K562 (cell line): Measurements from ENCODE around the gene SENP3. TPM values are rescaled to one million over a fixed set of nuclear protein-coding genes. Genes with fewer than 3 reads are reported as not detected.

Source experiments
- ATAC-seq: fragments of 200-7000 bp; cut with Tn5 transposase; 3 replicates; pipeline ENCODE4 v1.9.1; 2020; ENCODE audit warnings: moderate library complexity
- BruUV-seq: library from RNA; stranded (reverse); fragments of 400-500 nt; replicated peaks from 2 replicates; lab custom pipeline; 2021; lab: Mats Ljungman, UMichigan
- CTCF ChIA-PET: fragments of 300-600 bp; formaldehyde crosslinking; extraction: SDS; loops from one replicate; lab custom pipeline; 2021; ENCODE audit warnings: low intra/inter-chr PET ratio; lab: Yijun Ruan, JAX
- POLR2A ChIA-PET: fragments of 300-600, 350-650 bp; sonication (Branson Sonifier 250); formaldehyde crosslinking; extraction: SDS; loops from one replicate; lab custom pipeline; 2021; ENCODE audit warnings: antibody characterized with exemption, inconsistent platforms; lab: Yijun Ruan, JAX
- DNase-seq, 4 experiments: peaks; one replicate each; pipeline versions ENCODE4 v3.0.0 to v3.0.0-alpha.2; 2011 to 2018; ENCODE audit warnings: low spot score in 3 of 4, mixed read lengths in 3 of 4; ENCODE audit errors: extremely low read depth in 1 of 4
- FAIRE-seq: peaks from 2 replicates; lab custom pipeline; 2011; peaks lifted over from hg19 to GRCh38; lab: Jason Lieb, UNC
- H2AFZ ChIP-seq: 2 replicates; pipeline ENCODE4 v1.6.0; 2011; ENCODE audit warnings: low read depth, low read length, control low read depth, inconsistent platforms
- H3K27ac ChIP-seq: fragments of 200-600 bp; 3 replicates; pipeline ENCODE4 v1.8.0; 2011; ENCODE audit warnings: low read depth, mild to moderate bottlenecking, control low read depth, inconsistent platforms, low read length, moderate library complexity, mixed read lengths; ENCODE audit errors: extremely low read depth
- H3K27me3 ChIP-seq, 2 experiments: fragments of 300-600 bp in 1 of 2; 2 replicates in 1 of 2; 3 replicates in 1 of 2; pipeline versions ENCODE4 v1.6.0 to v1.8.0; 2011; ENCODE audit warnings: inconsistent platforms in 2 of 2, low read length in 2 of 2, mild to moderate bottlenecking in 1 of 2, mixed read lengths in 1 of 2, moderate library complexity in 1 of 2; ENCODE audit not compliant: control insufficient read depth in 2 of 2, insufficient read depth in 2 of 2
- H3K36me3 ChIP-seq: fragments of 300-600 bp; 3 replicates; pipeline ENCODE4 v1.8.0; 2011; ENCODE audit warnings: mild to moderate bottlenecking, low read length, inconsistent platforms; ENCODE audit not compliant: control insufficient read depth, insufficient read depth
- H3K4me1 ChIP-seq, 2 experiments: fragments of 200-600 bp in 1 of 2; replicated peaks in 1 of 2; 2 replicates in 1 of 2; 3 replicates in 1 of 2; pipeline versions ENCODE4 v1.5.1 to v1.8.0; 2011; ENCODE audit warnings: inconsistent platforms in 2 of 2, low read length in 2 of 2, mild to moderate bottlenecking in 1 of 2, mixed read lengths in 1 of 2, moderate library complexity in 1 of 2; ENCODE audit not compliant: control insufficient read depth in 2 of 2, insufficient read depth in 2 of 2
- H3K4me2 ChIP-seq: 2 replicates; pipeline ENCODE4 v1.6.1; 2011; ENCODE audit warnings: low read length, control low read depth, inconsistent platforms, mixed read lengths; ENCODE audit not compliant: insufficient read depth
- H3K4me3 ChIP-seq: fragments of 200-600 bp; sonication (generic), shearing (Covaris generic); 2 replicates; pipeline ENCODE4 v1.5.1; 2016; ENCODE audit warnings: control low read depth, inconsistent platforms
- H3K79me2 ChIP-seq: fragments of 200-600 bp; 3 replicates; pipeline ENCODE4 v1.8.0; 2011; ENCODE audit warnings: low read length, inconsistent platforms; ENCODE audit not compliant: control insufficient read depth, insufficient read depth
- H3K9ac ChIP-seq, 2 experiments: 2 replicates each; pipeline versions ENCODE4 v1.6.0 to v1.6.1; 2011; ENCODE audit warnings: low read depth in 2 of 2, low read length in 2 of 2, control low read depth in 1 of 2, inconsistent platforms in 1 of 2, mild to moderate bottlenecking in 1 of 2, mixed read lengths in 1 of 2; ENCODE audit not compliant: insufficient read depth in 1 of 2
- H3K9me1 ChIP-seq: one replicate; pipeline ENCODE4 v1.6.0; 2011; ENCODE audit warnings: inconsistent platforms, mild to moderate bottlenecking, low read length, moderate library complexity; ENCODE audit not compliant: control insufficient read depth, insufficient read depth
- H3K9me3 ChIP-seq: replicated peaks from 2 replicates; pipeline ENCODE4 v1.5.1; 2011; ENCODE audit warnings: low read depth, low read length, inconsistent platforms; ENCODE audit not compliant: control insufficient read depth, insufficient read depth
- H4K20me1 ChIP-seq: replicated peaks from 2 replicates; pipeline ENCODE4 v1.6.1; 2011; ENCODE audit warnings: low read length, inconsistent platforms, mixed read lengths; ENCODE audit not compliant: control insufficient read depth, insufficient read depth
- CBX8 ChIP-seq: fragments of 200-600 bp; sonication (generic); IDR thresholded peaks from 2 replicates; pipeline ENCODE4 v1.6.1; 2012; ENCODE audit warnings: borderline replicate concordance, mixed run types, low read depth, mild to moderate bottlenecking, moderate library complexity, mixed read lengths, low read length, control low read depth, inconsistent platforms; ENCODE audit not compliant: poor library complexity, severe bottlenecking; ENCODE audit errors: extremely low read depth
- GATAD2B ChIP-seq: fragments of 450-650 bp; IDR thresholded peaks from 2 replicates; pipeline ENCODE4 v1.6.1; 2017; ENCODE audit warnings: mild to moderate bottlenecking, borderline replicate concordance
- HNRNPK ChIP-seq: fragments of 200-400 bp; formaldehyde crosslinking; IDR thresholded peaks from one replicate; pipeline ENCODE4 v1.6.1; 2018; ENCODE audit warnings: mild to moderate bottlenecking, low read depth, low read length; ENCODE audit not compliant: poor library complexity, severe bottlenecking
- PML ChIP-seq: IDR thresholded peaks from 2 replicates; pipeline ENCODE4 v1.6.1; 2012; ENCODE audit warnings: low read length, inconsistent platforms
- POLR2B ChIP-seq: fragments of 450-650 bp; IDR thresholded peaks from 2 replicates; pipeline ENCODE4 v1.6.1; 2018; ENCODE audit warnings: low read depth; ENCODE audit not compliant: partially characterized antibody
- RHOXF2B ChIP-seq: fragments of 250-450 bp; sonication (Bioruptor Pico); conservative IDR thresholded peaks from 2 replicates; pipeline ENCODE4 v1.5.1; 2021
- SAFB2 ChIP-seq: fragments of 200-400 bp; formaldehyde crosslinking; IDR thresholded peaks from 2 replicates; pipeline ENCODE4 v1.6.1; 2018; ENCODE audit warnings: borderline replicate concordance, low read length, low read depth, moderate library complexity; ENCODE audit not compliant: severe bottlenecking
- SIN3B ChIP-seq: fragments of 450-650 bp; IDR thresholded peaks from 2 replicates; pipeline ENCODE4 v1.6.1; 2017; ENCODE audit warnings: low read depth, mild to moderate bottlenecking, moderate library complexity
- SNIP1 ChIP-seq: fragments of 450-650 bp; IDR thresholded peaks from 2 replicates; pipeline ENCODE4 v1.7.1; 2017; ENCODE audit warnings: low read depth, mild to moderate bottlenecking
- TEAD4 ChIP-seq, 2 experiments: sonication (generic) in 1 of 2; formaldehyde crosslinking in 1 of 2; IDR thresholded peaks; 2 replicates each; pipeline versions ENCODE4 v1.6.1 to v1.8.0; 2012 to 2022; ENCODE audit warnings: borderline replicate concordance in 1 of 2, inconsistent platforms in 1 of 2, low read length in 1 of 2, mild to moderate bottlenecking in 1 of 2, missing genetic modification reagents in 1 of 2
- ZKSCAN3 ChIP-seq: fragments of 250-450 bp; sonication (Bioruptor Pico); IDR thresholded peaks from 2 replicates; pipeline ENCODE4 v1.4.0; 2020
- ZNF584 ChIP-seq: fragments of 200-800 bp; sonication (Bioruptor generic); IDR thresholded peaks from 2 replicates; pipeline ENCODE4 v1.6.1; 2016; ENCODE audit warnings: low read depth, mild to moderate bottlenecking, missing genetic modification characterization, missing compliant biosample characterization
- ZNF717 ChIP-seq: fragments of 250-450 bp; sonication (Bioruptor Pico); IDR thresholded peaks from 2 replicates; pipeline ENCODE4 v1.5.0; 2021
- WGBS: fragments of 100-300 bp; shearing (Covaris generic); methylation state at CpG from one replicate; pipeline ENCODE4 v1.1.6; 2016; ENCODE audit warnings: low coverage, mixed read lengths; ENCODE audit not compliant: insufficient coverage; ENCODE audit errors: missing lambda C conversion rate; 5-methylcytosine and 5-hydroxymethylcytosine counted together
- in situ Hi-C: fragments of 300-500 bp; cut with MboI; formaldehyde crosslinking; loops from 4 replicates; pipeline ENCODE4 v1.15.0; 2018; ENCODE audit warnings: inconsistent platforms, mixed read lengths
- intact Hi-C: fragments of 100-400 bp; cut with micrococcal nuclease; formaldehyde crosslinking; loops from 2 replicates; pipeline ENCODE4 v1.14.2; 2022
- polyA plus RNA-seq, 8 experiments: library from polyadenylated mRNA; depleted of rRNA in 4 of 8; stranded (reverse) in 5 of 8; unstranded in 3 of 8; fragments of >200 nt; fragmentation: Nextera tagmentation in 2 of 8; fragmentation: Illumina TruSeq in 1 of 8; extraction: Ambion mirVana in 2 of 8; extraction: Trizol in 1 of 8; gene quantifications; 2 replicates each; pipeline versions ENCODE4 v1.2.1 to v1.2.3, GENCODE V29; 2011 to 2014; ENCODE audit warnings: inconsistent platforms in 1 of 8, missing spikeins in 1 of 8
- total RNA-seq, 7 experiments: library from RNA; depleted of rRNA in 6 of 7; stranded (reverse); fragments of >200 nt in 6 of 7; fragmentation: Illumina TruSeq in 2 of 7; extraction: Trizol in 2 of 7; gene quantifications; 2 replicates each; pipeline versions ENCODE4 v1.2.1 to v1.2.3, GENCODE V29; 2011 to 2021; ENCODE audit warnings: low replicate concordance in 1 of 7
- TF ChIP-seq, protein P1 (sequence below): sonication (generic); formaldehyde crosslinking; IDR thresholded peaks from 2 replicates; pipeline ENCODE4 v1.8.0; 2022; ENCODE audit warnings: mild to moderate bottlenecking, missing genetic modification reagents
- TF ChIP-seq, protein P2 (sequence below): fragments of 450-650 bp; IDR thresholded peaks from 2 replicates; pipeline ENCODE4 v1.7.0; 2016; ENCODE audit warnings: borderline replicate concordance

Gene SENP3
- total and polyA plus RNA-seq, 9 of the 15 experiments (the other 6 are each of a cell fraction or from before 2014, with no cell fraction given), result 0.63 to 102 (median 78.8) TPM

GRCh38 chr17:7572588-7573323, 11.0 kb downstream of the SENP3 start:
- DNase-seq (peak; percentile 89 to 98 (median 93)), FAIRE-seq (peak; percentile 96), ATAC-seq (peak; percentile 94)
- Histone ChIP-seq H3K27me3 (no peaks in the 10 kb centered on the region), H3K4me3 (peak overlapping the region; percentile 99), H3K9me1 (peaks cover 9% of the 10 kb centered on the region), H3K36me3 (peaks cover 80% of the 10 kb centered on the region), H3K4me1 (peaks cover 8 to 23% of the 10 kb centered on the region in 2 experiments; a peak in 4 of 5 replicates), H2AFZ (no peak overlapping the region), H3K4me2 (peak overlapping the region; percentile 83), H3K9me3 (no peaks in the 10 kb centered on the region), H3K27ac (peak overlapping the region; percentile 98), H3K79me2 (peaks cover 57% of the 10 kb centered on the region), H4K20me1 (peaks cover 36% of the 10 kb centered on the region), H3K9ac (peak overlapping the region; percentile 97 to 100)
- in situ Hi-C loops (loop anchor here (25.0 kb wide), 1 partner anchor 535 kb away; the partner anchor contains the start of genes SLC16A11 and SLC16A13), intact Hi-C loops (no loop called here)
- BruUV-seq, result TSS peak; percentile 45
- POLR2A ChIA-PET, result interaction anchor here (0.6 to 6.7 kb wide), 8 partner anchors 8 to 1169 kb away, joined by 3 to 46 read pairs (median 6); partner anchors contain the start of gene MPDU1
- WGBS, result under 1% methylated on average over 18 of the region's 73 CpGs
- CTCF ChIA-PET, result no interaction called here
- TF ChIP-seq ZKSCAN3, result no peak
- TF ChIP-seq, protein P1, sequence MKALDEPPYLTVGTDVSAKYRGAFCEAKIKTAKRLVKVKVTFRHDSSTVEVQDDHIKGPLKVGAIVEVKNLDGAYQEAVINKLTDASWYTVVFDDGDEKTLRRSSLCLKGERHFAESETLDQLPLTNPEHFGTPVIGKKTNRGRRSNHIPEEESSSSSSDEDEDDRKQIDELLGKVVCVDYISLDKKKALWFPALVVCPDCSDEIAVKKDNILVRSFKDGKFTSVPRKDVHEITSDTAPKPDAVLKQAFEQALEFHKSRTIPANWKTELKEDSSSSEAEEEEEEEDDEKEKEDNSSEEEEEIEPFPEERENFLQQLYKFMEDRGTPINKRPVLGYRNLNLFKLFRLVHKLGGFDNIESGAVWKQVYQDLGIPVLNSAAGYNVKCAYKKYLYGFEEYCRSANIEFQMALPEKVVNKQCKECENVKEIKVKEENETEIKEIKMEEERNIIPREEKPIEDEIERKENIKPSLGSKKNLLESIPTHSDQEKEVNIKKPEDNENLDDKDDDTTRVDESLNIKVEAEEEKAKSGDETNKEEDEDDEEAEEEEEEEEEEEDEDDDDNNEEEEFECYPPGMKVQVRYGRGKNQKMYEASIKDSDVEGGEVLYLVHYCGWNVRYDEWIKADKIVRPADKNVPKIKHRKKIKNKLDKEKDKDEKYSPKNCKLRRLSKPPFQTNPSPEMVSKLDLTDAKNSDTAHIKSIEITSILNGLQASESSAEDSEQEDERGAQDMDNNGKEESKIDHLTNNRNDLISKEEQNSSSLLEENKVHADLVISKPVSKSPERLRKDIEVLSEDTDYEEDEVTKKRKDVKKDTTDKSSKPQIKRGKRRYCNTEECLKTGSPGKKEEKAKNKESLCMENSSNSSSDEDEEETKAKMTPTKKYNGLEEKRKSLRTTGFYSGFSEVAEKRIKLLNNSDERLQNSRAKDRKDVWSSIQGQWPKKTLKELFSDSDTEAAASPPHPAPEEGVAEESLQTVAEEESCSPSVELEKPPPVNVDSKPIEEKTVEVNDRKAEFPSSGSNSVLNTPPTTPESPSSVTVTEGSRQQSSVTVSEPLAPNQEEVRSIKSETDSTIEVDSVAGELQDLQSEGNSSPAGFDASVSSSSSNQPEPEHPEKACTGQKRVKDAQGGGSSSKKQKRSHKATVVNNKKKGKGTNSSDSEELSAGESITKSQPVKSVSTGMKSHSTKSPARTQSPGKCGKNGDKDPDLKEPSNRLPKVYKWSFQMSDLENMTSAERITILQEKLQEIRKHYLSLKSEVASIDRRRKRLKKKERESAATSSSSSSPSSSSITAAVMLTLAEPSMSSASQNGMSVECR (CRISPR knock-in tag), result peak; percentile 22; the same call in 1 of the 2 replicates
- peak; percentile 81; the same call in 1 of the 2 replicates for TF ChIP-seq PML
- TF ChIP-seq RHOXF2B (CRISPR knock-in tag), result no peak
- TF ChIP-seq, protein P2, sequence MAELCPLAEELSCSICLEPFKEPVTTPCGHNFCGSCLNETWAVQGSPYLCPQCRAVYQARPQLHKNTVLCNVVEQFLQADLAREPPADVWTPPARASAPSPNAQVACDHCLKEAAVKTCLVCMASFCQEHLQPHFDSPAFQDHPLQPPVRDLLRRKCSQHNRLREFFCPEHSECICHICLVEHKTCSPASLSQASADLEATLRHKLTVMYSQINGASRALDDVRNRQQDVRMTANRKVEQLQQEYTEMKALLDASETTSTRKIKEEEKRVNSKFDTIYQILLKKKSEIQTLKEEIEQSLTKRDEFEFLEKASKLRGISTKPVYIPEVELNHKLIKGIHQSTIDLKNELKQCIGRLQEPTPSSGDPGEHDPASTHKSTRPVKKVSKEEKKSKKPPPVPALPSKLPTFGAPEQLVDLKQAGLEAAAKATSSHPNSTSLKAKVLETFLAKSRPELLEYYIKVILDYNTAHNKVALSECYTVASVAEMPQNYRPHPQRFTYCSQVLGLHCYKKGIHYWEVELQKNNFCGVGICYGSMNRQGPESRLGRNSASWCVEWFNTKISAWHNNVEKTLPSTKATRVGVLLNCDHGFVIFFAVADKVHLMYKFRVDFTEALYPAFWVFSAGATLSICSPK, result no peak
- TF ChIP-seq GATAD2B, result no peak
- TF ChIP-seq TEAD4 (IDR thresholded peaks at IDR 0.05; ENCODE audit: low read length), result no peak
- TF ChIP-seq TEAD4 (CRISPR knock-in tag; IDR thresholded peaks at IDR 0.05; ENCODE audit: borderline replicate concordance), result no peak
- peak; percentile 9 for TF ChIP-seq HNRNPK
- no peak for TF ChIP-seq SIN3B
- peak; percentile 97 for TF ChIP-seq POLR2B
- TF ChIP-seq SNIP1, result no peak
- no peak for TF ChIP-seq ZNF584 (CRISPR knock-in tag)
- TF ChIP-seq CBX8, result no peak
- TF ChIP-seq SAFB2, result no peak
- 0 out of 2 replicates have a peak, but pooled peaks have one; percentile 67 for TF ChIP-seq ZNF717 (CRISPR knock-in tag)
